WERI-Rb-1 (cell line): ENCODE data around the gene PC.

Experiments
- DNase-seq: peaks from one replicate; pipeline ENCODE4 v3.0.0-alpha.2; 2020
- H3K27ac ChIP-seq: fragments of 250-450 bp; sonication (Bioruptor Pico); 2 replicates; pipeline ENCODE4 v1.5.1; 2020; ENCODE audit warnings: mild to moderate bottlenecking, moderate library complexity
- H3K27me3 ChIP-seq: fragments of 250-450 bp; sonication (Bioruptor Pico); 2 replicates; pipeline ENCODE4 v1.5.1; 2021; ENCODE audit warnings: mild to moderate bottlenecking, low read depth, moderate library complexity; ENCODE audit not compliant: insufficient read depth, severe bottlenecking
- H3K36me3 ChIP-seq: fragments of 250-450 bp; sonication (Bioruptor Pico); 2 replicates; pipeline ENCODE4 v1.5.1; 2020; ENCODE audit warnings: mild to moderate bottlenecking, moderate library complexity
- H3K4me3 ChIP-seq: 2 replicates; pipeline ENCODE4 v1.5.1; 2011; ENCODE audit warnings: low read depth, mild to moderate bottlenecking, control low read depth, low read length
- H3K9me3 ChIP-seq: fragments of 250-450 bp; sonication (Bioruptor Pico); 2 replicates; pipeline ENCODE4 v1.5.1; 2021; ENCODE audit warnings: mild to moderate bottlenecking, moderate library complexity; ENCODE audit not compliant: severe bottlenecking
- CTCF ChIP-seq: IDR thresholded peaks from 2 replicates; pipeline ENCODE4 v1.5.1; 2011; ENCODE audit warnings: low read depth, mild to moderate bottlenecking, control low read depth, inconsistent platforms, low read length

Gene PC

GRCh38 chr11:66845876-66846212, 112.3 kb downstream of the PC start:
- TF ChIP-seq CTCF, result no peak
- DNase-seq, result no peak
- Histone ChIP-seq H3K36me3 (peaks cover 42% of the 10 kb centered on the region), H3K27me3 (no peaks in the 10 kb centered on the region), H3K9me3 (no peaks in the 10 kb centered on the region), H3K27ac (no peak overlapping the region), H3K4me3 (no peak overlapping the region)

GRCh38 chr11:66845143-66845875, 112.9 kb downstream of the PC start:
- no peaks in the 10 kb centered on the region for H3K9me3 ChIP-seq
- TF ChIP-seq CTCF, result no peak
- H3K36me3 ChIP-seq, result peaks cover 42% of the 10 kb centered on the region
- H3K27ac ChIP-seq, result no peak overlapping the region
- no peak overlapping the region for H3K4me3 ChIP-seq
- no peaks in the 10 kb centered on the region for H3K27me3 ChIP-seq
- no peak for DNase-seq

- Histone ChIP-seq H3K36me3 (peaks cover 42% of the 10 kb centered on the region), H3K4me3 (no peak overlapping the region)
- no peak for DNase-seq
These were observed 113.6 kb downstream of the PC start for GRCh38 chr11:66844496-66845142.

GRCh38 chr11:66843776-66844495, 114.2 kb downstream of the PC start:
- H3K27me3 ChIP-seq, result no peaks in the 10 kb centered on the region
- peaks cover 39% of the 10 kb centered on the region for H3K36me3 ChIP-seq
- DNase-seq, result no peak
- H3K4me3 ChIP-seq, result peak overlapping the region; percentile 71
- peak overlapping the region; percentile 94 for H3K27ac ChIP-seq
- H3K9me3 ChIP-seq, result no peaks in the 10 kb centered on the region
- no peak for TF ChIP-seq CTCF

More at GRCh38 chr11:66844496-66845142, 113.6 kb downstream of the PC start:
- TF ChIP-seq CTCF, result no peak
- no peak overlapping the region for H3K27ac ChIP-seq
- no peaks in the 10 kb centered on the region for H3K9me3 ChIP-seq
- no peaks in the 10 kb centered on the region for H3K27me3 ChIP-seq

GRCh38 chr11:66842896-66843775, 115.0 kb downstream of the PC start, which contains the start of gene RCE1:
TSS of gene RCE1 (plus strand) at chr11:66843441. CDS start at chr11:66843456, 15 bp downstream.
- Histone ChIP-seq H3K27ac (peak within 1 kb of the TSS; percentile 94), H3K9me3 (no peaks in the 10 kb centered on the region), H3K27me3 (no peaks in the 10 kb centered on the region), H3K36me3 (peaks cover 34% of the 10 kb centered on the region), H3K4me3 (peak within 1 kb of the TSS; percentile 71)
- DNase-seq, result peak; percentile 89
- no peak for TF ChIP-seq CTCF
